Uterine smooth muscle cell (primary cell): ENCODE measurements around the gene CLEC2B. TPM values are rescaled to one million over a fixed set of nuclear protein-coding genes. Genes with fewer than 3 reads are reported as not detected.

Experiments
- total RNA-seq: library from RNA; depleted of rRNA; stranded (reverse); fragments of >200 nt; gene quantifications from 2 replicates; pipeline ENCODE4 v1.2.3, GENCODE V29; 2014

CLEC2B gene
- 13.9 and 15.0 TPM in 2 replicates for total RNA-seq

DNA sequence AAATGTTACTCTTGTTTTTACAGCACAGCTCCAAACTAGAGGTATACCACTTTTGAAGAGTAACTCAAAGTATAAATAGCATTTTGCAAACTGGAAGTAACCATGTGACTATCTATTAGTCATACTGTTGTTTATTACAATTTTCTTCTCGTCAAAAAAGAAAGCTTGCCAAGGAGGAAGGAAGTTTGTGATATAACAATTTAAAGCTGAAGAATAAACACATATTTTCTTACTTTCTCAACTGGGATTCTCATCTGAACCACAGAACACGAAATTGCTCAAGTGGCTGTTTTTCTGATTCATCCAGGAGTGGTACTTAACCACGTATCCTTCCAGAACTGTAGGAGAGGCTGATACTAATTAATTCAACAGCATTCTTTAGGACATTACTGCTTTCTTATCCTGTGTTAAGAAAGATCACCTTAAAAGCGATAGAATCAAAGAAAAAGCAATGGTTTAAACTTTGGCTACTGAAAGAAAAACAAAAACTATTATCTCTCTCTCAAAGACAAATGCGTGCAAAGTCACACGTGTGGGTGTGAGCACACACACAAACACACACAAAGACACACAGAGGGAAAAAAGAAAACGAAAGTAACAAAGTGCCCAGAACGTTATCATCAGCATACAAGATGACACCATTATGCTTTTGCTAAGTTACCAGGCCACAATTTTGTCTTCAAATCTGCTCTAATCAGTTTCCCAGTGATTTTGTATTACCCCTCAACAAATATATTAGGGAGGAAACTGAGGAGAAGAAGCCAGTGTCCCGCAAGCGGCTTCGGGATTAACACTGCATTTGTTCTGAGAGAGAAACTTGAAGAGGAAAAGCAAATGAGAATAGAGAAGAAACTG lies at the start of gene CLEC2B:
Gene CLEC2B, minus strand, starts transcription at position 48 of the 855 bp plus-strand sequence.

DNA sequence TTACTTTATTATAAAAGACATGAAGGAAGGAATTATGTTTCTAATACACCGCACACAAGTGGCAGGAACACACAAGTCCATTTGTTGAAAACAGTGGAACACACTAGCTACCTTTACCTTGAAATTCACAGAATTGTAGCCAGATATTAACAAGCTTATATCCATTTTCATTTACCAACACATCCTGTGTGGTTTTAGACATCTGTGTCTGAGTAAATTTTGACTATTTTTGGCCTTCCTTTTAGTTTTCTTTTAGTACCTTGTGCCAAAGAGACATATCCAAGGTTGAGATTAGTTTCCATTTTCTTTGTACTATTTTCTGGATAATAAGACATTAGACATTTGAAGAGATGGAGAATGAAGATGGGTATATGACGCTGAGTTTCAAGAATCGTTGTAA lies 12.1 kb upstream of the CLEC2B start, which contains the start of gene KLRF2:
Gene KLRF2, plus strand, starts transcription at position 244 of the 400 bp plus-strand sequence. Its CDS starts 107 bp downstream, at position 351.

DNA sequence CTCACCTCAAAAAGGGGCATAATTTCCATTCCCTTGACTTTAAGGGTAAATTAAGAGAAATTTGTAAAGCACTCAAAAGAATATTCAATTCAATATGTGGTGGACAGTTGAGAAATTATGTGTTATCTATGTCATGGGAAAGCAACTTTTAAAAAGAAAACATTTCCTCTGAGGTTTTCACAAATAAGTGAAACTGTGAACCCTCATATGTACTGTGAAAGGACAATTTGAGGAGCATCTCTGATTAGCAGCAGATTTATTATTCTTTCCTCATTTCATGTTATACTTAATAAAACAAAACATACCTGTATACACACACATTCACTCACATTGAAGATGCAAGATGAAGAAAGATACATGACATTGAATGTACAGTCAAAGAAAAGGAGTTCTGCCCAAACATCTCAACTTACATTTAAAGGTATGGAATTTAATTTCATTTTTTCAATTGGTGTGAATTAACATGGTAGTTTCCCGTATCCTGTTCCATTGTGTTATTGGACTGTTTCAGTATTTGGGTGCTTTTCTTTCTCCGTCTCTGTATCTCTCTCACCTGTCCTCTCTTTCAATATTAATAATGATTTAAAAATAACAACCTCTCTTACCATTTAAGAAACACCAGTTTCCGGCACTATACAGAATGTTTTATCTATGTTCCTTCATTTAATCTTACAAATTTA lies 41.8 kb downstream of the CLEC2B start, which contains the start of gene KLRF1:
Gene KLRF1, plus strand, starts transcription at position 273 of the 680 bp plus-strand sequence. Its CDS starts 64 bp downstream, at position 337.

Other genes with a start within 250 kb of the CLEC2B start
- 3.1 and 5.4 TPM in 2 replicates for gene CLEC2D, start 199.6 kb downstream of the CLEC2B start, total RNA-seq
- gene CLECL1, start 136.3 kb downstream of the CLEC2B start, total RNA-seq, result not detected in 2 replicates
- gene CD69, start 108.5 kb downstream of the CLEC2B start, total RNA-seq, result 0.11 TPM in 1 of 2 replicates, not detected in the other
- gene KLRF1, start 41.9 kb downstream of the CLEC2B start, total RNA-seq, result 0.25 TPM in 1 of 2 replicates, not detected in the other
- gene KLRF2, start 12.1 kb upstream of the CLEC2B start, total RNA-seq, result not detected in 2 replicates
- not detected in 2 replicates for gene CLEC2A, start 63.0 kb upstream of the CLEC2B start, total RNA-seq
- not detected in 2 replicates for gene CLEC12A, start 102.1 kb upstream of the CLEC2B start, total RNA-seq
- not detected in 2 replicates for gene CLEC1B, start 129.8 kb upstream of the CLEC2B start, total RNA-seq
- gene CLEC12B, start 141.3 kb upstream of the CLEC2B start, total RNA-seq, result 0.12 TPM in 1 of 2 replicates, not detected in the other
- gene CLEC9A, start 161.3 kb upstream of the CLEC2B start, total RNA-seq, result not detected in 2 replicates
- gene CLEC1A, start 229.6 kb upstream of the CLEC2B start, total RNA-seq, result not detected in 2 replicates